ENCODE data around the gene CKMT2. TPM values are rescaled to one million over a fixed set of nuclear protein-coding genes. Genes with fewer than 3 reads are reported as not detected.

The CKMT2 gene
- total RNA-seq, 1 experiment from 2014 or later: not detected

DNA sequence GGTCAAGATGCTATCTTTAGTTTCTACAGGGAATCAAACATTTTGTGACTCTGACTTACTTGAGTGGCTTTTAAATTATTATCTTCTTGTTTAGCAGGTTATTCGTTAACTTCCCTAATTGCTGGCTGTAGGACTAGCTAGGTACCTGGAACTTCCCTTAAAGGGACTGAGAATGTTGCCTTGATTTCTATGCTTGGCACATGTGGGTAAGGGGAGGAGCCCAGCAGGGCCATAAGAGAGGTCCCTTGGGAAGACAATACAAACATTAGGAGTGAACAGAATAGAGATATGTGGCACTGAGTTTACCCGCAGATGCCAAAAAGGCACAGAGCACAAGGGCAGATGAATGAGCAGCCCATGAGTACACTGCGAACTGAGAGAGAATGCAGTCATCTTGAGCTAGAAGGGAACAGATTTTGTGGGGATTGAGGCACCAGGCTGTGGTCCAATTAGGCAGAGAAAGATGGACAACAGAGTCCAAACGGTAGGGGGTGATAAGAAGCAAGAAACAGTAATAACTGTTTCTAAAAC lies 9.8 kb downstream of the CKMT2 start:
- H3K4me1 ChIP-seq (ENCODE audit: control insufficient read depth, insufficient read depth, low read length): no peaks in the 10 kb centered on the region
- CTCF ChIA-PET: interaction anchor here (1.0 kb wide), 1 partner anchor 57 kb away, joined by 3 read pairs; no protein-coding TSS in a partner anchor
- in situ Hi-C loops (cut with HindIII; ENCODE audit: low pct_unique_long_range_greater_than_20kb, low sequenced_read_pairs): no loop called here
- intact Hi-C loops (cut with micrococcal nuclease; ENCODE audit: unreplicated experiment): loop anchor here (10.0 kb wide), 1 partner anchor 52 kb away; no protein-coding TSS in a partner anchor
- ATAC-seq (no peak), DNase-seq (ENCODE audit: low read depth, low spot score) (no peak)
- no TSS peak for BruUV-seq (replicated peaks)
- no peaks in the 10 kb centered on the region for H3K27me3 ChIP-seq (ENCODE audit: control insufficient read depth, insufficient read depth, low read length)
- no peaks in the 10 kb centered on the region for H3K9me3 ChIP-seq (ENCODE audit: control insufficient read depth, insufficient read depth, low read depth, low read length)
- no peak overlapping the region for H3K4me3 ChIP-seq (ENCODE audit: low read depth in 2 of 2, low read length in 2 of 2)
- POLR2A ChIA-PET: no interaction called here
- H3K27ac ChIP-seq (ENCODE audit: low read length): no peak overlapping the region
- no peaks in the 10 kb centered on the region for H3K36me3 ChIP-seq (ENCODE audit: control insufficient read depth, insufficient read depth, low read length)
- TF ChIP-seq REST (IDR thresholded peaks at IDR 0.05; ENCODE audit: insufficient read depth in 1 of 2, low read depth in 2 of 2, low read length in 1 of 2) (no peak), POLR2AphosphoS5 (IDR thresholded peaks at IDR 0.05; ENCODE audit: low read depth, low read length) (no peak), SIN3A (IDR thresholded peaks at IDR 0.05; ENCODE audit: borderline replicate concordance, insufficient read depth, low read depth, low read length) (no peak), CTCF (IDR thresholded peaks at IDR 0.05) (no peak), TCF7L2 (IDR thresholded peaks at IDR 0.05; ENCODE audit: low read depth, low read length) (no peak)

DNA sequence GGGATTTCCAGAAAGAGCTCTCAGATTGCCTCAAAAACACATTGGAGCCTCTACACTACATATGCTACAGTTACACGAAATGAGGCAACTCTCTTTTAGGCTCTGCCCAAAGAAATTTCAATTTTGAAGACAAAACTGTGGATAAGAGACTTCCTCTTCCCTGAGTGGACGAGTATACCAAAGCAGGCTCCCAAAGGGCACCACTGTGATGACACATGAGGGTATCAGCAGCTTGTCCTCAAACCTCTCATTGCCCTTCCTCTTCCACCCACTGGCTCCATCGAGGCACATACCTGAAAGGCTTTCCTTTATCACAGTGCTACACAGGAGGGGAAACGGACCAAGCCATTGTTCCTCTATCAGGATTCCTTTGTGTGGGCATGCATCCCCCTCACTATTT lies 11.3 kb downstream of the CKMT2 start:
- intact Hi-C loops (cut with micrococcal nuclease; ENCODE audit: unreplicated experiment): loop anchor here (10.0 kb wide), 1 partner anchor 50 kb away; no protein-coding TSS in a partner anchor
- no peaks in the 10 kb centered on the region for H3K9me3 ChIP-seq (ENCODE audit: control insufficient read depth, insufficient read depth, low read depth, low read length)
- no peak overlapping the region for H3K4me3 ChIP-seq (ENCODE audit: low read depth in 2 of 2, low read length in 2 of 2)
- POLR2A ChIA-PET: no interaction called here
- H3K4me1 ChIP-seq (ENCODE audit: control insufficient read depth, insufficient read depth, low read length): no peaks in the 10 kb centered on the region
- in situ Hi-C loops (cut with HindIII; ENCODE audit: low pct_unique_long_range_greater_than_20kb, low sequenced_read_pairs): no loop called here
- H3K27me3 ChIP-seq (ENCODE audit: control insufficient read depth, insufficient read depth, low read length): no peaks in the 10 kb centered on the region
- CTCF ChIA-PET: no interaction called here
- DNase-seq (ENCODE audit: low read depth, low spot score): no peak
- H3K27ac ChIP-seq (ENCODE audit: low read length): no peak overlapping the region
- no peaks in the 10 kb centered on the region for H3K36me3 ChIP-seq (ENCODE audit: control insufficient read depth, insufficient read depth, low read length)
- BruUV-seq (replicated peaks): no TSS peak
- TF ChIP-seq SIN3A (IDR thresholded peaks at IDR 0.05; ENCODE audit: borderline replicate concordance, insufficient read depth, low read depth, low read length): no peak
- TF ChIP-seq REST (IDR thresholded peaks at IDR 0.05; ENCODE audit: insufficient read depth in 1 of 2, low read depth in 2 of 2, low read length in 1 of 2): no peak
- TF ChIP-seq TCF7L2 (IDR thresholded peaks at IDR 0.05; ENCODE audit: low read depth, low read length): no peak
- no peak for TF ChIP-seq POLR2AphosphoS5 (IDR thresholded peaks at IDR 0.05; ENCODE audit: low read depth, low read length)
- TF ChIP-seq CTCF (IDR thresholded peaks at IDR 0.05): no peak
- no peak for ATAC-seq
